ENCODE results near the gene EIF4E1B. TPM values are rescaled to one million over a fixed set of nuclear protein-coding genes. Genes with fewer than 3 reads are reported as not detected.

The EIF4E1B gene
- total and polyA plus RNA-seq, 2 donors (not counting 1 experiment from before 2014, with no cell fraction given) = not detected

GRCh38 chr5:176660530-176660859 is 30.0 kb downstream of the EIF4E1B start:
- Histone ChIP-seq H4K20me1 (ENCODE audit: control insufficient read depth, extremely low read depth, insufficient read depth, low read length) (no peaks in the 10 kb centered on the region), H3K9ac (ENCODE audit: insufficient read depth, low read length) (no peak overlapping the region), H3K27ac (ENCODE audit: insufficient read depth, low read length) (no peak overlapping the region), H3K9me3 (ENCODE audit: control insufficient read depth, insufficient read depth, low read depth, low read length) (no peaks in the 10 kb centered on the region), H3K36me3 (ENCODE audit: control insufficient read depth, insufficient read depth, low read length) (peaks cover 2% of the 10 kb centered on the region), H3K4me3 (replicated peaks in 1 of 4; ENCODE audit: control extremely low read depth in 1 of 4, insufficient read depth in 1 of 4, low read depth in 3 of 4, low read length in 4 of 4) (no peak overlapping the region), H3K4me2 (ENCODE audit: extremely low read depth, insufficient read depth, low read length) (no peak overlapping the region), H3K27me3 (ENCODE audit: control insufficient read depth, insufficient read depth, low read length) (peaks cover 6% of the 10 kb centered on the region), H3K4me1 (ENCODE audit: control insufficient read depth, extremely low read depth, insufficient read depth, low read length) (peaks cover 2% of the 10 kb centered on the region), H2AFZ (ENCODE audit: low read length) (no peak overlapping the region), H3K79me2 (ENCODE audit: control insufficient read depth, insufficient read depth, low read length) (no peaks in the 10 kb centered on the region)
- TF ChIP-seq CTCF (conservative IDR thresholded peaks at IDR 0.05 in 1 of 2, IDR thresholded peaks at IDR 0.05 in 1 of 2; ENCODE audit: low read depth in 1 of 2, low read length in 2 of 2) (no peak), EZH2 (IDR thresholded peaks at IDR 0.05; ENCODE audit: low read length, missing control alignments) (no peak)
- no peak for DNase-seq (ENCODE audit: low read depth in 2 of 2)

GRCh38 chr5:176660860-176661641 is 30.6 kb downstream of the EIF4E1B start:
- H3K27ac ChIP-seq (ENCODE audit: insufficient read depth, low read length) = no peak overlapping the region
- no peaks in the 10 kb centered on the region for H3K9me3 ChIP-seq (ENCODE audit: control insufficient read depth, insufficient read depth, low read depth, low read length)
- H3K4me1 ChIP-seq (ENCODE audit: control insufficient read depth, extremely low read depth, insufficient read depth, low read length) = peaks cover 2% of the 10 kb centered on the region
- no peak overlapping the region for H2AFZ ChIP-seq (ENCODE audit: low read length)
- no peak overlapping the region for H3K9ac ChIP-seq (ENCODE audit: insufficient read depth, low read length)
- peaks cover 6% of the 10 kb centered on the region for H3K27me3 ChIP-seq (ENCODE audit: control insufficient read depth, insufficient read depth, low read length)
- no peaks in the 10 kb centered on the region for H4K20me1 ChIP-seq (ENCODE audit: control insufficient read depth, extremely low read depth, insufficient read depth, low read length)
- H3K79me2 ChIP-seq (ENCODE audit: control insufficient read depth, insufficient read depth, low read length) = no peaks in the 10 kb centered on the region
- DNase-seq (ENCODE audit: low read depth in 2 of 2) = peak; percentile 51 to 69
- TF ChIP-seq EZH2 (IDR thresholded peaks at IDR 0.05; ENCODE audit: low read length, missing control alignments) = no peak
- TF ChIP-seq CTCF (conservative IDR thresholded peaks at IDR 0.05 in 1 of 2, IDR thresholded peaks at IDR 0.05 in 1 of 2; ENCODE audit: low read depth in 1 of 2, low read length in 2 of 2) = peak; percentile 81 to 94
- peak overlapping the region; percentile 51 for H3K4me2 ChIP-seq (ENCODE audit: extremely low read depth, insufficient read depth, low read length)
- H3K4me3 ChIP-seq (replicated peaks in 1 of 4; ENCODE audit: control extremely low read depth in 1 of 4, insufficient read depth in 1 of 4, low read depth in 3 of 4, low read length in 4 of 4) = no peak overlapping the region
- peaks cover 2% of the 10 kb centered on the region for H3K36me3 ChIP-seq (ENCODE audit: control insufficient read depth, insufficient read depth, low read length)

GRCh38 chr5:176661676-176662075 is 31.2 kb downstream of the EIF4E1B start:
- Histone ChIP-seq H3K9me3 (ENCODE audit: control insufficient read depth, insufficient read depth, low read depth, low read length) (no peaks in the 10 kb centered on the region), H3K4me2 (ENCODE audit: extremely low read depth, insufficient read depth, low read length) (no peak overlapping the region), H4K20me1 (ENCODE audit: control insufficient read depth, extremely low read depth, insufficient read depth, low read length) (no peaks in the 10 kb centered on the region), H3K27ac (ENCODE audit: insufficient read depth, low read length) (no peak overlapping the region), H3K36me3 (ENCODE audit: control insufficient read depth, insufficient read depth, low read length) (peaks cover 2% of the 10 kb centered on the region), H3K4me3 (replicated peaks in 1 of 4; ENCODE audit: control extremely low read depth in 1 of 4, insufficient read depth in 1 of 4, low read depth in 3 of 4, low read length in 4 of 4) (no peak overlapping the region), H3K27me3 (ENCODE audit: control insufficient read depth, insufficient read depth, low read length) (peaks cover 6% of the 10 kb centered on the region), H3K79me2 (ENCODE audit: control insufficient read depth, insufficient read depth, low read length) (no peaks in the 10 kb centered on the region), H3K4me1 (ENCODE audit: control insufficient read depth, extremely low read depth, insufficient read depth, low read length) (peaks cover 2% of the 10 kb centered on the region), H3K9ac (ENCODE audit: insufficient read depth, low read length) (no peak overlapping the region), H2AFZ (ENCODE audit: low read length) (no peak overlapping the region)
- no peak for DNase-seq (ENCODE audit: low read depth in 2 of 2)
- no peak for TF ChIP-seq CTCF (conservative IDR thresholded peaks at IDR 0.05 in 1 of 2, IDR thresholded peaks at IDR 0.05 in 1 of 2; ENCODE audit: low read depth in 1 of 2, low read length in 2 of 2)
- no peak for TF ChIP-seq EZH2 (IDR thresholded peaks at IDR 0.05; ENCODE audit: low read length, missing control alignments)
